ENCODE data around the gene SURF4.
"Not testable (repeated sequence)": the region's sequence is repeated elsewhere in the genome, so short reads cannot be mapped to it uniquely, and the experiment has no call there.

The SURF4 gene

GRCh38 chr9:133404454-133405002 is 28.7 kb upstream of the SURF4 start:
- H3K36me3 Mint-ChIP-seq = peaks cover 64% of the 10 kb centered on the region
- ATAC-seq = no peak
- H3K27ac Mint-ChIP-seq = peak overlapping the region; percentile 45

GRCh38 chr9:133403766-133404453 is 28.1 kb upstream of the SURF4 start:
- no peaks in the 10 kb centered on the region for H3K9me3 Mint-ChIP-seq
- peaks cover 16% of the 10 kb centered on the region for H3K4me1 Mint-ChIP-seq
- H3K36me3 Mint-ChIP-seq = peaks cover 58% of the 10 kb centered on the region
- ATAC-seq (no peak), DNase-seq (ENCODE audit: low spot score in 2 of 2) (peak in 1 of 2 donors; percentile 67)
- H3K4me3 Mint-ChIP-seq = no peak overlapping the region
- peak overlapping the region; percentile 45 for H3K27ac Mint-ChIP-seq

More at GRCh38 chr9:133404454-133405002, 28.7 kb upstream of the SURF4 start:
- Mint-ChIP-seq H3K4me3 (no peak overlapping the region), H3K9me3 (no peaks in the 10 kb centered on the region), H3K4me1 (peaks cover 16% of the 10 kb centered on the region)
- DNase-seq (ENCODE audit: low spot score in 2 of 2) = no peak

GRCh38 chr9:133402689-133403088 is 26.8 kb upstream of the SURF4 start:
- DNase-seq (ENCODE audit: low spot score in 2 of 2) (no peak), ATAC-seq (no peak)
- no peak overlapping the region for H3K4me3 Mint-ChIP-seq
- H3K4me1 Mint-ChIP-seq = peaks cover 13% of the 10 kb centered on the region
- H3K9me3 Mint-ChIP-seq = no peaks in the 10 kb centered on the region
- H3K36me3 Mint-ChIP-seq = peaks cover 46% of the 10 kb centered on the region
- H3K27ac Mint-ChIP-seq = no peak overlapping the region

- Mint-ChIP-seq H3K4me1 (peaks cover 2% of the 10 kb centered on the region), H3K9me3 (no peaks in the 10 kb centered on the region), H3K27ac (peak overlapping the region; percentile 20), H3K36me3 (peaks cover 35% of the 10 kb centered on the region), H3K4me3 (no peak overlapping the region)
- no peak for DNase-seq (ENCODE audit: low spot score in 2 of 2)
- ATAC-seq = no peak
Observed at GRCh38 chr9:133401588-133401987, 25.7 kb upstream of the SURF4 start.

GRCh38 chr9:133400292-133400691 is 24.4 kb upstream of the SURF4 start:
- H3K4me3 Mint-ChIP-seq = no peak overlapping the region
- no peak for ATAC-seq
- no peaks in the 10 kb centered on the region for H3K9me3 Mint-ChIP-seq

GRCh38 chr9:133397895-133398294 is 22.0 kb upstream of the SURF4 start:
- Mint-ChIP-seq H3K36me3 (no peaks in the 10 kb centered on the region), H3K4me1 (peaks cover 5% of the 10 kb centered on the region), H3K4me3 (no peak overlapping the region)

More at GRCh38 chr9:133400292-133400691, 24.4 kb upstream of the SURF4 start:
- H3K4me1 Mint-ChIP-seq = no peaks in the 10 kb centered on the region
- DNase-seq (ENCODE audit: low spot score in 2 of 2) = no peak
- H3K36me3 Mint-ChIP-seq = peaks cover 22% of the 10 kb centered on the region
- H3K27ac Mint-ChIP-seq = no peak overlapping the region

GRCh38 chr9:133397370-133397769 is 21.5 kb upstream of the SURF4 start:
- Mint-ChIP-seq H3K36me3 (no peaks in the 10 kb centered on the region), H3K9me3 (no peaks in the 10 kb centered on the region), H3K4me1 (peaks cover 5% of the 10 kb centered on the region), H3K27ac (peak overlapping the region; percentile 22), H3K4me3 (no peak overlapping the region)
- no peak for DNase-seq (ENCODE audit: low spot score in 2 of 2)
- ATAC-seq = no peak

More at GRCh38 chr9:133397895-133398294, 22.0 kb upstream of the SURF4 start:
- ATAC-seq (no peak), DNase-seq (ENCODE audit: low spot score in 2 of 2) (no peak)
- H3K27ac Mint-ChIP-seq = peak overlapping the region; percentile 22
- H3K9me3 Mint-ChIP-seq = no peaks in the 10 kb centered on the region

GRCh38 chr9:133396952-133397351 is 21.1 kb upstream of the SURF4 start:
- H3K36me3 Mint-ChIP-seq = no peaks in the 10 kb centered on the region
- no peaks in the 10 kb centered on the region for H3K9me3 Mint-ChIP-seq
- peaks cover 5% of the 10 kb centered on the region for H3K4me1 Mint-ChIP-seq
- H3K27ac Mint-ChIP-seq = peak overlapping the region; percentile 22
- ATAC-seq (peak; percentile 46), DNase-seq (ENCODE audit: low spot score in 2 of 2) (no peak)
- no peak overlapping the region for H3K4me3 Mint-ChIP-seq

GRCh38 chr9:133394687-133395271 is 18.9 kb upstream of the SURF4 start:
- no peaks in the 10 kb centered on the region for H3K9me3 Mint-ChIP-seq
- H3K36me3 Mint-ChIP-seq = no peaks in the 10 kb centered on the region
- H3K27ac Mint-ChIP-seq = no peak overlapping the region
- peaks cover 5% of the 10 kb centered on the region for H3K4me1 Mint-ChIP-seq
- no peak overlapping the region for H3K4me3 Mint-ChIP-seq
- no peak for ATAC-seq
- no peak for DNase-seq (ENCODE audit: low spot score in 2 of 2)

GRCh38 chr9:133393399-133393798 is 17.5 kb upstream of the SURF4 start:
- Mint-ChIP-seq H3K4me1 (peaks cover 5% of the 10 kb centered on the region), H3K4me3 (no peak overlapping the region), H3K27ac (no peak overlapping the region), H3K9me3 (no peaks in the 10 kb centered on the region), H3K36me3 (no peaks in the 10 kb centered on the region)
- no peak for DNase-seq (ENCODE audit: low spot score in 2 of 2)
- no peak for ATAC-seq

GRCh38 chr9:133392308-133392707 is 16.4 kb upstream of the SURF4 start:
- not testable (repeated sequence) for H3K36me3 Mint-ChIP-seq

GRCh38 chr9:133391449-133391848 is 15.6 kb upstream of the SURF4 start:
- ATAC-seq; H3K36me3 Mint-ChIP-seq; H3K4me3 Mint-ChIP-seq; DNase-seq (ENCODE audit: low spot score in 2 of 2); H3K27ac Mint-ChIP-seq; H3K4me1 Mint-ChIP-seq; H3K9me3 Mint-ChIP-seq: not testable (repeated sequence)

More at GRCh38 chr9:133392308-133392707, 16.4 kb upstream of the SURF4 start:
- not testable (repeated sequence) for H3K4me1 Mint-ChIP-seq; DNase-seq (ENCODE audit: low spot score in 2 of 2); H3K4me3 Mint-ChIP-seq; H3K9me3 Mint-ChIP-seq; H3K27ac Mint-ChIP-seq; ATAC-seq

GRCh38 chr9:133390713-133391112 is 14.9 kb upstream of the SURF4 start:
- Mint-ChIP-seq H3K36me3 (no peaks in the 10 kb centered on the region), H3K9me3 (no peaks in the 10 kb centered on the region), H3K4me3 (no peak overlapping the region), H3K4me1 (peaks cover 5% of the 10 kb centered on the region), H3K27ac (no peak overlapping the region)
- no peak for DNase-seq (ENCODE audit: low spot score in 2 of 2)
- ATAC-seq = no peak

- no peak overlapping the region for H3K4me3 Mint-ChIP-seq
- H3K9me3 Mint-ChIP-seq = no peaks in the 10 kb centered on the region
- no peak for DNase-seq (ENCODE audit: low spot score in 2 of 2)
- no peak for ATAC-seq
- no peak overlapping the region for H3K27ac Mint-ChIP-seq
- no peaks in the 10 kb centered on the region for H3K36me3 Mint-ChIP-seq
- H3K4me1 Mint-ChIP-seq = peaks cover 2% of the 10 kb centered on the region
Observed at GRCh38 chr9:133389562-133389961, 13.7 kb upstream of the SURF4 start.

- no peak overlapping the region for H3K27ac Mint-ChIP-seq
- H3K4me1 Mint-ChIP-seq = no peaks in the 10 kb centered on the region
- no peaks in the 10 kb centered on the region for H3K36me3 Mint-ChIP-seq
Observed at GRCh38 chr9:133389025-133389557, 13.2 kb upstream of the SURF4 start.

GRCh38 chr9:133387680-133388079 is 11.8 kb upstream of the SURF4 start:
- no peak for ATAC-seq
- no peaks in the 10 kb centered on the region for H3K36me3 Mint-ChIP-seq
- H3K4me3 Mint-ChIP-seq = no peak overlapping the region
- H3K27ac Mint-ChIP-seq = no peak overlapping the region
- H3K4me1 Mint-ChIP-seq = no peaks in the 10 kb centered on the region
- no peak for DNase-seq (ENCODE audit: low spot score in 2 of 2)
- H3K9me3 Mint-ChIP-seq = no peaks in the 10 kb centered on the region

More at GRCh38 chr9:133389025-133389557, 13.2 kb upstream of the SURF4 start:
- ATAC-seq = no peak
- no peaks in the 10 kb centered on the region for H3K9me3 Mint-ChIP-seq
- H3K4me3 Mint-ChIP-seq = no peak overlapping the region
- no peak for DNase-seq (ENCODE audit: low spot score in 2 of 2)

Data from stimulated activated effector memory CD8-positive, alpha-beta T cell treated with anti-CD3 and anti-CD28 coated beads, Interleukin-12 subunit alpha, Interleukin-12 subunit beta, amount 100 ng/mL, for 72 hours (primary cell).